ENCODE data around the gene JUND.

JUND gene

GRCh38 chr19:18308051-18308947 lies 26.9 kb upstream of the JUND start:
- DNase-seq (ENCODE audit: low read depth in 2 of 2) = no peak

GRCh38 chr19:18307271-18307681 lies 25.9 kb upstream of the JUND start:
- DNase-seq (ENCODE audit: low read depth in 2 of 2) = no peak

GRCh38 chr19:18306888-18307260 lies 25.5 kb upstream of the JUND start:
- no peak for DNase-seq (ENCODE audit: low read depth in 2 of 2)

GRCh38 chr19:18306209-18306887 lies 24.9 kb upstream of the JUND start:
- DNase-seq (ENCODE audit: low read depth in 2 of 2) = no peak

- DNase-seq (ENCODE audit: low read depth in 2 of 2) = peak; percentile 65 to 75
These were observed 23.3 kb upstream of the JUND start for GRCh38 chr19:18304458-18305310.

DNA sequence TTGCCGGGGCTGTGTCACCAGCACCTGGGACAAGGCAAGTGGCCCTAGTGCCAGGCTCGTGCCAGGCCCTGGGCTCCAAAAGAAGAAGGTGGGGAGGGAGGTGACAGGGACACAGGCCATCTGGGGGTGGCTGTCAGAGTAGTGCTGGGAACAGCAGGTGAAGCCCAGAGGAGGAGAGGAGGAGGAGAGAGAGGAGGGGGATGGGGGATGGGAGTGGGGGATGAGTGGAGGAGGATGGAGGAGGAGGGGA lies 22.7 kb upstream of the JUND start:
- DNase-seq (ENCODE audit: low read depth in 2 of 2) = no peak

- DNase-seq (ENCODE audit: low read depth in 2 of 2) = no peak
These were observed 20.3 kb upstream of the JUND start for GRCh38 chr19:18301718-18302111.

DNA sequence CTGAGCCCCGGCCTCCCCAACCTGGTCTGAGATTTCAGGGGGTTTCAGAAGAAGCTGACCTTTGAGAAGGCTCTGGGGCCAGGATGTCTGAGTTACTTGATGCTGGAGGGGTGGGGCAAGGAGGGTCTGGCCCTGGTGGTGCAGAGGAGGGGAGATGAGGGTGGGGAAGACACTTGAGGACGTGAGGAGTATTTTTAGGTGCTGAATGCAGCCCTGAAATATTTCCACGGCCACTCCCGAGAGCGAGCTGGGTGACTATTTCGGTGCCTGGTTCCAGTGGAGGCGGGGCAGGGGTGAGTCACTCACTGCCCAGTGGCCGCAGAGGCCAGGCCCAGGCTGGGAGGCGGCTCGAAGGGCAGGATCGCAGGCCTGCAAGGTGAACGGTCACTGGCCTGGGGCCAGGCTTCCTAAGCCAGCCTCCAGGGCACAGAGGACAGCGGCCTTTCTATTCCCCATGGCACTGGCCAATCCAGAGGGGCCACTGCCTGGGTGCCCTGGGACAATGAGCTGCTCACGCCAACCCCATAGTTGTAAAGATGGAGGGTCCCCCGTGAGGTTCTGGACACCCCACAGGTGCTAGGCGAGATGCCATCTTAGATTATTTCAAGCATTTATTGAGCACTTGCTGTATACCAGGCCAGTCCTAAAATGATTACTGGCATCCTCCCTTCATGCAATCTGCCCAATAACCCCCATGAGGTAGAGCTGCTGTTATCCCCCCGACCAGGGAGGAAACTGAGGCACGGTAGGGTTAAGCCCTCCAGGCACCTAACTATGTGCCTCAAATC lies 19.7 kb upstream of the JUND start:
- no peak for DNase-seq (ENCODE audit: low read depth in 2 of 2)

- no peak for DNase-seq (ENCODE audit: low read depth in 2 of 2)
These were observed 18.2 kb upstream of the JUND start for GRCh38 chr19:18299654-18300053.

GRCh38 chr19:18298601-18299000 lies 17.2 kb upstream of the JUND start:
- no peak for DNase-seq (ENCODE audit: low read depth in 2 of 2)

DNA sequence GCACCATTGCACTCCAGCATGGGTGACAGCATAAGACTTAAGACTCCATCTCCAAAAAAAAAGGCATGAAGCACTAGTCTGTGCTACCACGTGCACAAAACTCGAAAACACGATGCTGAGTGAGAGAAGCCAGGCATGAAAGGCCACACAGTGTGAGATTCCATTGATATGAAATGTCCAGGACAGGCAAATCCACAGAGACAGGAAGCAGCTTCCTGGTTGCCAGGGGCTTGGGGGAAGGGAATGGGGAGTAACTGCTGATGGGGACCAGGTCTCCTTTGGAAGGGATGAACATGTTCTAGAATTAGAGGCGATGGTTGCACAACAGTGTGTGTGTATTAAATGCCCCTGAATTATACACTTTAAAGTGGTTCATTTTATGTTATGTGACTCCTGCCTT lies 15.9 kb upstream of the JUND start:
- DNase-seq (ENCODE audit: low read depth in 2 of 2) = no peak

- DNase-seq (ENCODE audit: low read depth in 2 of 2) = no peak
These were observed 13.6 kb upstream of the JUND start for GRCh38 chr19:18295034-18295451.

DNA sequence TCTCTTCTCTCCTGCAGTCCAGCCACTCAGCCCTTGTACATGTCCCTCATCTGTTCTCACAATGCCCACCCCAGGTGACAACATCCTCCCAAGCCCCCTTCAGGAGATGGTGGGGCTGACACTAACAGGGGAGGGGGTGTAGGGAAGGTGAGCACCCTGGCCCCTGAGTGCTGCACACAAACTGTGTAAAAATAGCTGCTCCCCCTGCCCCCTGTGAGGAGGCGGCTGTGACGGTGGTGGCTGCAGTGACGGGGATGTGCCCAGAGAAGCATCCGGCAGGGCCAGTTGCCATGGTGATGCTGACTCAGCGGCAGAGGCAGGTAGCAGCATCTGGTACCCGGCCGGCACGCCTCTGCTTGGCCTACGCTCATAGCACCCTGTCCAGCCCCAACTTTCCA lies 13.0 kb upstream of the JUND start:
- DNase-seq (ENCODE audit: low read depth in 2 of 2) = peak; percentile 84 to 87

- no peak for DNase-seq (ENCODE audit: low read depth in 2 of 2)
These were observed 12.4 kb upstream of the JUND start for GRCh38 chr19:18293642-18294466.

GRCh38 chr19:18292810-18293641 lies 11.6 kb upstream of the JUND start:
- no peak for DNase-seq (ENCODE audit: low read depth in 2 of 2)

- no peak for DNase-seq (ENCODE audit: low read depth in 2 of 2)
These were observed 11.0 kb upstream of the JUND start for GRCh38 chr19:18292462-18292809.

GRCh38 chr19:18291590-18292461 lies 10.4 kb upstream of the JUND start:
- peak; percentile 66 to 69 for DNase-seq (ENCODE audit: low read depth in 2 of 2)

- no peak for DNase-seq (ENCODE audit: low read depth in 2 of 2)
These were observed 9.7 kb upstream of the JUND start for GRCh38 chr19:18291019-18291524.
